AG10803 (cell line): ENCODE data around the gene ACO1.

ENCODE experiments used
- DNase-seq: peaks from one replicate; pipeline ENCODE4 v3.0.0; 2010; ENCODE audit warnings: low read depth
- H3K4me3 ChIP-seq: 2 replicates; pipeline ENCODE4 v1.5.1; 2011; ENCODE audit warnings: mild to moderate bottlenecking, low read length, control low read depth
- CTCF ChIP-seq: conservative IDR thresholded peaks from 2 replicates; pipeline ENCODE4 v1.5.1; 2011; ENCODE audit warnings: mild to moderate bottlenecking, low read length, control low read depth, inconsistent platforms

Gene ACO1

GRCh38 chr9:32503008-32503407 is 118.6 kb downstream of the ACO1 start:
- no peak for TF ChIP-seq CTCF
- no peak for DNase-seq
- no peak overlapping the region for H3K4me3 ChIP-seq
